ENCODE measurements around the gene NDUFB2.

DNA sequence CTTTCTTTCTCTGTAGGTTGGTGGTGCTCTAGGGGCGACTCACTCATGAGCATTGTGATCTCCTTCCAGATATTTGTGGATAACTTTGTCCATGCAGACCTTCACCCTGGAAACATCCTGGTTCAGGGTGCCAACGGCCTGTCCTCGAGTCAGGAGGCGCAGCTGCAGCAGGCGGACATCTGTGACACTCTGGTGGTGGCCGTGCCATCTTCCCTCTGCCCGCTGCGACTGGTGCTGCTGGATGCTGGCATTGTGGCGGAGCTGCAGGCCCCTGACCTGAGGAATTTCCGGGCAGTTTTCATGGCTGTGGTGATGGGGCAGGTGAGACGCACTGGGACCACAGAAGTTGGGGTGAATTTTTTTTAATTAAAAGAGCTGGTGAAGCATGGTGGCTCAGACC, 9.6 kb upstream of the NDUFB2 start:
- TF ChIP-seq POLR2A (IDR thresholded peaks at IDR 0.05; ENCODE audit: low read depth, low read length), result no peak
- TF ChIP-seq POLR2AphosphoS5 (IDR thresholded peaks at IDR 0.05; ENCODE audit: low read depth, low read length), result no peak
- TF ChIP-seq PAX5 (IDR thresholded peaks at IDR 0.05; ENCODE audit: insufficient read depth, low read length, severe bottlenecking), result no peak

Data from GM12891 (cell line).